ENCODE data around the gene UBL3.

DNA sequence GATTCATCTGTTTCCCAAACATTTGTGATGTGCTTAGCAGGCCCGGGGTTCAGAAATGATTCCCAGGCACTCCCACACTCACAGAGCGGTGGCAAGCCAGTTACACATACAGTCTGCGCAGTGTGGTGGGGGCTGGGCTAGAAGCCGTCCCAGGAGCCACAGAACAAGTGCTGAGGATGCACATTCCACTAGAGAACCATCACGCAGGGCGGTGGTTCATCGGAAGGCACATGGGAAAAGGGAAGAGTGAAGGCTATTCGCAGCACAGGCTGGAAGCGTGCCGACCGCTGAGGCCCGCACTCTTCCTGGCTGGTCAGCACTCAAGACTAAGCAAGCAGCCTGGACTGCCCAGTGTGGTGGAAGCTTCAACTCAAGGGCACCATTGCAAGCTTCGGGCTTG is 128.7 kb downstream of the UBL3 start:
- TF ChIP-seq, protein P1, sequence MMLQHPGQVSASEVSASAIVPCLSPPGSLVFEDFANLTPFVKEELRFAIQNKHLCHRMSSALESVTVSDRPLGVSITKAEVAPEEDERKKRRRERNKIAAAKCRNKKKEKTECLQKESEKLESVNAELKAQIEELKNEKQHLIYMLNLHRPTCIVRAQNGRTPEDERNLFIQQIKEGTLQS (IDR thresholded peaks at IDR 0.05; ENCODE audit: insufficient read depth, low read depth, low read length), result no peak
- TF ChIP-seq CREB1 (IDR thresholded peaks at IDR 0.05) (no peak), POLR2A (IDR thresholded peaks at IDR 0.05; ENCODE audit: control extremely low read depth in 1 of 2, low read depth in 2 of 2, low read length in 2 of 2) (no peak), POLR2AphosphoS5 (IDR thresholded peaks at IDR 0.05; ENCODE audit: low read depth, low read length) (no peak), HDAC6 (IDR thresholded peaks at IDR 0.05; ENCODE audit: low read depth, low read length) (no peak), EP300 (IDR thresholded peaks at IDR 0.05; ENCODE audit: borderline replicate concordance in 1 of 2, low read depth in 2 of 2, low read length in 2 of 2) (no peak), TEAD4 (IDR thresholded peaks at IDR 0.05; ENCODE audit: low read depth, low read length) (no peak)
- TF ChIP-seq, protein P2, sequence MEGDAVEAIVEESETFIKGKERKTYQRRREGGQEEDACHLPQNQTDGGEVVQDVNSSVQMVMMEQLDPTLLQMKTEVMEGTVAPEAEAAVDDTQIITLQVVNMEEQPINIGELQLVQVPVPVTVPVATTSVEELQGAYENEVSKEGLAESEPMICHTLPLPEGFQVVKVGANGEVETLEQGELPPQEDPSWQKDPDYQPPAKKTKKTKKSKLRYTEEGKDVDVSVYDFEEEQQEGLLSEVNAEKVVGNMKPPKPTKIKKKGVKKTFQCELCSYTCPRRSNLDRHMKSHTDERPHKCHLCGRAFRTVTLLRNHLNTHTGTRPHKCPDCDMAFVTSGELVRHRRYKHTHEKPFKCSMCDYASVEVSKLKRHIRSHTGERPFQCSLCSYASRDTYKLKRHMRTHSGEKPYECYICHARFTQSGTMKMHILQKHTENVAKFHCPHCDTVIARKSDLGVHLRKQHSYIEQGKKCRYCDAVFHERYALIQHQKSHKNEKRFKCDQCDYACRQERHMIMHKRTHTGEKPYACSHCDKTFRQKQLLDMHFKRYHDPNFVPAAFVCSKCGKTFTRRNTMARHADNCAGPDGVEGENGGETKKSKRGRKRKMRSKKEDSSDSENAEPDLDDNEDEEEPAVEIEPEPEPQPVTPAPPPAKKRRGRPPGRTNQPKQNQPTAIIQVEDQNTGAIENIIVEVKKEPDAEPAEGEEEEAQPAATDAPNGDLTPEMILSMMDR (IDR thresholded peaks at IDR 0.05; ENCODE audit: control extremely low read depth in 1 of 3, insufficient read depth in 1 of 3, low read depth in 1 of 3, low read length in 3 of 3), result no peak
- TF ChIP-seq, protein P3, sequence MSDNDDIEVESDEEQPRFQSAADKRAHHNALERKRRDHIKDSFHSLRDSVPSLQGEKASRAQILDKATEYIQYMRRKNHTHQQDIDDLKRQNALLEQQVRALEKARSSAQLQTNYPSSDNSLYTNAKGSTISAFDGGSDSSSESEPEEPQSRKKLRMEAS (IDR thresholded peaks at IDR 0.05), result no peak
- TF ChIP-seq, protein P4, sequence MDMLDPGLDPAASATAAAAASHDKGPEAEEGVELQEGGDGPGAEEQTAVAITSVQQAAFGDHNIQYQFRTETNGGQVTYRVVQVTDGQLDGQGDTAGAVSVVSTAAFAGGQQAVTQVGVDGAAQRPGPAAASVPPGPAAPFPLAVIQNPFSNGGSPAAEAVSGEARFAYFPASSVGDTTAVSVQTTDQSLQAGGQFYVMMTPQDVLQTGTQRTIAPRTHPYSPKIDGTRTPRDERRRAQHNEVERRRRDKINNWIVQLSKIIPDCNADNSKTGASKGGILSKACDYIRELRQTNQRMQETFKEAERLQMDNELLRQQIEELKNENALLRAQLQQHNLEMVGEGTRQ (IDR thresholded peaks at IDR 0.05; ENCODE audit: low read length), result no peak
- TF ChIP-seq, protein P5, sequence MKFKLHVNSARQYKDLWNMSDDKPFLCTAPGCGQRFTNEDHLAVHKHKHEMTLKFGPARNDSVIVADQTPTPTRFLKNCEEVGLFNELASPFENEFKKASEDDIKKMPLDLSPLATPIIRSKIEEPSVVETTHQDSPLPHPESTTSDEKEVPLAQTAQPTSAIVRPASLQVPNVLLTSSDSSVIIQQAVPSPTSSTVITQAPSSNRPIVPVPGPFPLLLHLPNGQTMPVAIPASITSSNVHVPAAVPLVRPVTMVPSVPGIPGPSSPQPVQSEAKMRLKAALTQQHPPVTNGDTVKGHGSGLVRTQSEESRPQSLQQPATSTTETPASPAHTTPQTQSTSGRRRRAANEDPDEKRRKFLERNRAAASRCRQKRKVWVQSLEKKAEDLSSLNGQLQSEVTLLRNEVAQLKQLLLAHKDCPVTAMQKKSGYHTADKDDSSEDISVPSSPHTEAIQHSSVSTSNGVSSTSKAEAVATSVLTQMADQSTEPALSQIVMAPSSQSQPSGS (IDR thresholded peaks at IDR 0.05; ENCODE audit: low read length), result no peak
